Fibroblast of lung (primary cell): ENCODE results near the gene SDK2. TPM values are rescaled to one million over a fixed set of nuclear protein-coding genes. Genes with fewer than 3 reads are reported as not detected.

Experiments used
- DNase-seq, 2 donors: peaks; one replicate each; pipeline versions ENCODE4 v3.0.0 to v3.0.0-alpha.2; 2010; ENCODE audit warnings: low read depth in 2 of 2
- H2AFZ ChIP-seq: 2 replicates; pipeline ENCODE4 v1.5.1; 2012; ENCODE audit warnings: low read length, control low read depth, inconsistent platforms
- H3K27ac ChIP-seq: 2 replicates; pipeline ENCODE4 v1.5.1; 2011; ENCODE audit warnings: low read length, control low read depth; ENCODE audit not compliant: insufficient read depth
- H3K27me3 ChIP-seq: 2 replicates; pipeline ENCODE4 v1.5.1; 2011; ENCODE audit warnings: mild to moderate bottlenecking, low read length; ENCODE audit not compliant: control insufficient read depth, insufficient read depth
- H3K36me3 ChIP-seq: 2 replicates; pipeline ENCODE4 v1.5.1; 2011; ENCODE audit warnings: low read length; ENCODE audit not compliant: control insufficient read depth, insufficient read depth
- H3K4me1 ChIP-seq: 2 replicates; pipeline ENCODE4 v1.5.1; 2011; ENCODE audit warnings: low read length; ENCODE audit not compliant: control insufficient read depth, insufficient read depth; ENCODE audit errors: extremely low read depth
- H3K4me2 ChIP-seq: 2 replicates; pipeline ENCODE4 v1.5.1; 2011; ENCODE audit warnings: low read length, control low read depth; ENCODE audit not compliant: insufficient read depth; ENCODE audit errors: extremely low read depth
- H3K4me3 ChIP-seq, 4 experiments: fragments of 200-600 bp in 1 of 4; sonication (generic) in 1 of 4; replicated peaks in 1 of 4; 2 replicates each; pipeline ENCODE4 v1.5.1; 2011 to 2016; ENCODE audit warnings: low read length in 4 of 4, low read depth in 3 of 4, mild to moderate bottlenecking in 3 of 4, control low read depth in 2 of 4, inconsistent platforms in 1 of 4, mixed read lengths in 1 of 4; ENCODE audit not compliant: insufficient read depth in 1 of 4; ENCODE audit errors: control extremely low read depth in 1 of 4
- H3K79me2 ChIP-seq: 2 replicates; pipeline ENCODE4 v1.5.1; 2012; ENCODE audit warnings: mild to moderate bottlenecking, low read length, inconsistent platforms; ENCODE audit not compliant: control insufficient read depth, insufficient read depth
- H3K9ac ChIP-seq: 2 replicates; pipeline ENCODE4 v1.5.1; 2011; ENCODE audit warnings: mild to moderate bottlenecking, low read length, control low read depth; ENCODE audit not compliant: insufficient read depth
- H3K9me3 ChIP-seq: 2 replicates; pipeline ENCODE4 v1.5.1; 2012; ENCODE audit warnings: low read depth, low read length; ENCODE audit not compliant: control insufficient read depth, insufficient read depth
- H4K20me1 ChIP-seq: 2 replicates; pipeline ENCODE4 v1.5.1; 2011; ENCODE audit warnings: low read length; ENCODE audit not compliant: control insufficient read depth, insufficient read depth; ENCODE audit errors: extremely low read depth
- EZH2 ChIP-seq: IDR thresholded peaks from 2 replicates; pipeline ENCODE4 v1.5.1; 2012; ENCODE audit warnings: low read length, control low read depth, mild to moderate bottlenecking; ENCODE audit errors: missing control alignments
- polyA plus RNA-seq, 2 donors: library from polyadenylated mRNA; depleted of rRNA in 1 of 2; stranded (reverse) in 1 of 2; unstranded in 1 of 2; fragments of >200 nt; gene quantifications; 2 replicates each; pipeline ENCODE4 v1.2.1, GENCODE V29; 2011 to 2012; ENCODE audit warnings: missing spikeins in 1 of 2
- total RNA-seq: library from RNA; depleted of rRNA; stranded (reverse); fragments of >200 nt; gene quantifications from 2 replicates; pipeline ENCODE4 v1.2.1, GENCODE V29; 2014
- TF ChIP-seq, protein P1 (sequence below), 2 donors: IDR thresholded peaks in 1 of 2; conservative IDR thresholded peaks in 1 of 2; 1 replicate in 1 of 2; 2 replicates in 1 of 2; pipeline ENCODE4 v1.5.1; 2011 to 2012; ENCODE audit warnings: low read length in 2 of 2, control low read depth in 1 of 2, inconsistent platforms in 1 of 2, low read depth in 1 of 2, mild to moderate bottlenecking in 1 of 2

SDK2 gene
- total and polyA plus RNA-seq, 2 donors (not counting 1 experiment from before 2014, with no cell fraction given): under 0.01 to 0.01 TPM

GRCh38 chr17:73492125-73492820, 152.0 kb downstream of the SDK2 start:
- no peak overlapping the region for H3K4me2 ChIP-seq
- no peak overlapping the region for H3K4me3 ChIP-seq
- no peak overlapping the region for H2AFZ ChIP-seq
- H3K27ac ChIP-seq: no peak overlapping the region
- no peaks in the 10 kb centered on the region for H3K36me3 ChIP-seq
- TF ChIP-seq EZH2: no peak
- TF ChIP-seq, protein P1, sequence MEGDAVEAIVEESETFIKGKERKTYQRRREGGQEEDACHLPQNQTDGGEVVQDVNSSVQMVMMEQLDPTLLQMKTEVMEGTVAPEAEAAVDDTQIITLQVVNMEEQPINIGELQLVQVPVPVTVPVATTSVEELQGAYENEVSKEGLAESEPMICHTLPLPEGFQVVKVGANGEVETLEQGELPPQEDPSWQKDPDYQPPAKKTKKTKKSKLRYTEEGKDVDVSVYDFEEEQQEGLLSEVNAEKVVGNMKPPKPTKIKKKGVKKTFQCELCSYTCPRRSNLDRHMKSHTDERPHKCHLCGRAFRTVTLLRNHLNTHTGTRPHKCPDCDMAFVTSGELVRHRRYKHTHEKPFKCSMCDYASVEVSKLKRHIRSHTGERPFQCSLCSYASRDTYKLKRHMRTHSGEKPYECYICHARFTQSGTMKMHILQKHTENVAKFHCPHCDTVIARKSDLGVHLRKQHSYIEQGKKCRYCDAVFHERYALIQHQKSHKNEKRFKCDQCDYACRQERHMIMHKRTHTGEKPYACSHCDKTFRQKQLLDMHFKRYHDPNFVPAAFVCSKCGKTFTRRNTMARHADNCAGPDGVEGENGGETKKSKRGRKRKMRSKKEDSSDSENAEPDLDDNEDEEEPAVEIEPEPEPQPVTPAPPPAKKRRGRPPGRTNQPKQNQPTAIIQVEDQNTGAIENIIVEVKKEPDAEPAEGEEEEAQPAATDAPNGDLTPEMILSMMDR (conservative IDR thresholded peaks at IDR 0.05 in 1 of 2, IDR thresholded peaks at IDR 0.05 in 1 of 2; ENCODE audit: low read depth in 1 of 2, low read length in 2 of 2): no peak
- no peaks in the 10 kb centered on the region for H3K4me1 ChIP-seq
- no peak for DNase-seq
- H3K79me2 ChIP-seq: no peaks in the 10 kb centered on the region
- no peak overlapping the region for H3K9ac ChIP-seq
- H3K9me3 ChIP-seq: no peaks in the 10 kb centered on the region
- no peaks in the 10 kb centered on the region for H3K27me3 ChIP-seq
- H4K20me1 ChIP-seq: no peaks in the 10 kb centered on the region

DNA sequence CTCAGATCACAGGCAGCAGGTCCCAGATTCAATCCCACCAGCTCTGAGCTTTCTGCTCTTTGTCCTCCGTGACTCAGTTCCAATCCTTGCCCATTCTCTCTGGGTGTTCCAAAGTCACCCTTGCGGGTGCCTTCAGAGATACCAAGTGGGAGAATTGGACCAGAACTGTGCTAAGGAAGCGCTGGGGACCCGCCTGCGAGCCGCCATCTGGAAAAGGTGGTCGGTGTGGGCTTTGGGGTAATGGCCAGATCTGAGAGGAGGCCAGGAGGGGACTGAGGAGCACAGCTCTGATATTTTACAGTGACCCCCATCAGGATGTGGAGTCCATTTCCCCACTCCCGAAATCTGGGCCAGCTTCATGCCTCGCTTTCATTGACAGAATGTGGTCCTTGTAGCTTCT, 152.6 kb downstream of the SDK2 start:
- TF ChIP-seq, protein P1 (conservative IDR thresholded peaks at IDR 0.05 in 1 of 2, IDR thresholded peaks at IDR 0.05 in 1 of 2; ENCODE audit: low read depth in 1 of 2, low read length in 2 of 2): no peak
- TF ChIP-seq EZH2: no peak
- no peaks in the 10 kb centered on the region for H3K4me1 ChIP-seq
- H2AFZ ChIP-seq: no peak overlapping the region
- H3K4me3 ChIP-seq: no peak overlapping the region
- H3K9me3 ChIP-seq: no peaks in the 10 kb centered on the region
- H3K27me3 ChIP-seq: no peaks in the 10 kb centered on the region
- H3K9ac ChIP-seq: no peak overlapping the region
- DNase-seq: no peak
- no peaks in the 10 kb centered on the region for H3K36me3 ChIP-seq
- H3K79me2 ChIP-seq: no peaks in the 10 kb centered on the region
- H3K27ac ChIP-seq: no peak overlapping the region
- no peaks in the 10 kb centered on the region for H4K20me1 ChIP-seq
- H3K4me2 ChIP-seq: no peak overlapping the region

- no peak for DNase-seq
- H3K4me3 ChIP-seq: no peak overlapping the region
- no peak overlapping the region for H2AFZ ChIP-seq
- H3K9ac ChIP-seq: no peak overlapping the region
- no peaks in the 10 kb centered on the region for H3K4me1 ChIP-seq
- no peaks in the 10 kb centered on the region for H3K27me3 ChIP-seq
- no peaks in the 10 kb centered on the region for H3K36me3 ChIP-seq
- H3K9me3 ChIP-seq: no peaks in the 10 kb centered on the region
- no peak overlapping the region for H3K27ac ChIP-seq
- no peak overlapping the region for H3K4me2 ChIP-seq
- TF ChIP-seq EZH2: no peak
- TF ChIP-seq, protein P1 (conservative IDR thresholded peaks at IDR 0.05 in 1 of 2, IDR thresholded peaks at IDR 0.05 in 1 of 2; ENCODE audit: low read depth in 1 of 2, low read length in 2 of 2): no peak
- H4K20me1 ChIP-seq: no peaks in the 10 kb centered on the region
- no peaks in the 10 kb centered on the region for H3K79me2 ChIP-seq
Measured at GRCh38 chr17:73490851-73491250, 153.4 kb downstream of the SDK2 start.
